ENCODE measurements around the gene RSRC2. TPM values are rescaled to one million over a fixed set of nuclear protein-coding genes. Genes with fewer than 3 reads are reported as not detected.
"Not testable (repeated sequence)": the region's sequence is repeated elsewhere in the genome, so short reads cannot be mapped to it uniquely, and the experiment has no call there.

RSRC2 gene
- polyA plus RNA-seq, 1 donor from 2014 or later: 194 TPM

DNA sequence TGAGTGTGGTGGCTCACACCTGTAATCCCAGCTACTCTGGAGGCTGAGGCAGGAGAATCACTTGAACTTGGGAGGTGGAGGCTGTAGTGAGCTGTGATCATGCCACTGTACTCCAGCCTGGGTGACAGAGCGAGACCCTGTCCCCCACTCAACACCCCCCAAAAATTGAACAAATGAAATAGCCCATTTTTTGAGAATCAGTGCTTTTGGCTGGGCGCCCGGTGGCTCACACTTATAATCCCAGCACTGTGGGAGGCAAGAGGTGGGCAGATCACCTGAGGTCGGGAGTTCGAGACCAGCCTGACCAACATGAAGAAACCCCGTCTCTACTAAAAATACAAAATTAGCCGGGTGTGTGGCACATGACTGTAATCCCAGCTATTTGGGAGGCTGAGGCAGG lies 56.2 kb downstream of the RSRC2 start:
- H3K9me2 ChIP-seq (ENCODE audit: insufficient read depth, low read length); H3K36me3 ChIP-seq (ENCODE audit: insufficient read depth, low read length); H3K27me3 ChIP-seq (ENCODE audit: insufficient read depth, low read depth, low read length); H3K9me3 ChIP-seq (ENCODE audit: low read length); H4K20me1 ChIP-seq (ENCODE audit: insufficient read depth); H3K4me3 ChIP-seq (ENCODE audit: low read length); H3K9ac ChIP-seq (ENCODE audit: low read length); H3K4me2 ChIP-seq (ENCODE audit: low read length); H3K79me2 ChIP-seq (replicated peaks; ENCODE audit: insufficient read depth, low read length); H2AFZ ChIP-seq (ENCODE audit: low read depth, low read length); H3F3A ChIP-seq (ENCODE audit: insufficient read depth, low read length, poor library complexity, severe bottlenecking); H3K27ac ChIP-seq (ENCODE audit: low read length): not testable (repeated sequence)

DNA sequence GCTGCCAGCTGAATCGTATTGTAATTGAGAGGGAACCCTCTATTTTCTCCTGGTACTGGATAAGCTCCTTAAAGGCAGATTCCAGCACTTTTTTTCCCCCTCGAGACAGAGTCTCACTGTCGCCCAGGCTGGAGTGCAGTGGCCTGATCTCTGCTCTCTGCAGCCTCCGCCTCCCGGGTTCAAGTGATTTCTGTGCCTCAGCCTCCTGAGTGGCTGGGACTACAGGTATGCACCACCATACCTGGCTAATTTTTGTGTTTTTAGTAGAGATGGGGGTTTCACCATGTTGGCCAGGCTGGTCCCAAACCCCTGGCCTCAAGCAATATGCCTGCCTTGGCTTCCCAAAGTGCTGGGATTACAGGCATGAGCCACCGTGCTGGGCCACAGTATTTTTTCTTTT lies 56.9 kb downstream of the RSRC2 start:
- H3K4me3 ChIP-seq (ENCODE audit: low read length); H3K27me3 ChIP-seq (ENCODE audit: insufficient read depth, low read depth, low read length); H3K79me2 ChIP-seq (replicated peaks; ENCODE audit: insufficient read depth, low read length); H3K4me2 ChIP-seq (ENCODE audit: low read length); H3K27ac ChIP-seq (ENCODE audit: low read length); H3K9ac ChIP-seq (ENCODE audit: low read length); H3K36me3 ChIP-seq (ENCODE audit: insufficient read depth, low read length); H4K20me1 ChIP-seq (ENCODE audit: insufficient read depth); H2AFZ ChIP-seq (ENCODE audit: low read depth, low read length); H3F3A ChIP-seq (ENCODE audit: insufficient read depth, low read length, poor library complexity, severe bottlenecking); H3K9me2 ChIP-seq (ENCODE audit: insufficient read depth, low read length); H3K9me3 ChIP-seq (ENCODE audit: low read length): not testable (repeated sequence)

DNA sequence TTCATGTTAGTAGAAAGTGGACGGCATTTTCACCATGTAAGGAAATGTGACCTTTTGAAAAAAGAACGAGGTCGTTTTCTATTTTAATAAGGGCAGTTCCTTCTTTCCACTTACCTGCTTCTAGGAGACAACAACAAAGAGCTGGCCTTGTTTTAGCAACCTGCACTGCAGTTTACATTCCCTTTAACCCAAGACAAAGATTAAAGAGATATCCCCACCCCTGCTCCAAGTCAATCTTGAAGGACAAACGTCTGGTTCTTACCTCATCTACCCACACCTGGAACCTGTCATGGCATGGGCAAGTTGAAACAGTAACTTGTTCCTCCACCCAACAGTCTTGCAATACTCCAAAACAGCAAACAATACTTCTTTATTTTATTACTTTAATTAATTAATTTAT lies 58.8 kb downstream of the RSRC2 start:
- H3K27ac ChIP-seq (ENCODE audit: low read length): no peak overlapping the region
- no peaks in the 10 kb centered on the region for H3K9me2 ChIP-seq (ENCODE audit: insufficient read depth, low read length)
- H3K4me3 ChIP-seq (ENCODE audit: low read length): no peak overlapping the region
- H3K79me2 ChIP-seq (replicated peaks; ENCODE audit: insufficient read depth, low read length): no peaks in the 10 kb centered on the region
- no peak overlapping the region for H2AFZ ChIP-seq (ENCODE audit: low read depth, low read length)
- H3F3A ChIP-seq (ENCODE audit: insufficient read depth, low read length, poor library complexity, severe bottlenecking): no peaks in the 10 kb centered on the region
- no peak overlapping the region for H3K9ac ChIP-seq (ENCODE audit: low read length)
- no peaks in the 10 kb centered on the region for H4K20me1 ChIP-seq (ENCODE audit: insufficient read depth)
- no peaks in the 10 kb centered on the region for H3K27me3 ChIP-seq (ENCODE audit: insufficient read depth, low read depth, low read length)
- no peaks in the 10 kb centered on the region for H3K9me3 ChIP-seq (ENCODE audit: low read length)
- no peak overlapping the region for H3K4me2 ChIP-seq (ENCODE audit: low read length)
- no peaks in the 10 kb centered on the region for H3K36me3 ChIP-seq (ENCODE audit: insufficient read depth, low read length)
- TF ChIP-seq POLR2AphosphoS5 (IDR thresholded peaks at IDR 0.05) (no peak), MXI1 (conservative IDR thresholded peaks at IDR 0.05; ENCODE audit: poor library complexity, severe bottlenecking) (no peak), EZH2 (IDR thresholded peaks at IDR 0.05; ENCODE audit: borderline replicate concordance, insufficient read depth, low read length, poor library complexity, severe bottlenecking) (no peak), EP300 (conservative IDR thresholded peaks at IDR 0.05; ENCODE audit: poor library complexity, severe bottlenecking) (no peak), SMC3 (conservative IDR thresholded peaks at IDR 0.05; ENCODE audit: poor library complexity) (no peak), CTCF (IDR thresholded peaks at IDR 0.05; ENCODE audit: poor library complexity, severe bottlenecking) (no peak), RAD21 (conservative IDR thresholded peaks at IDR 0.05) (no peak), TAF1 (IDR thresholded peaks at IDR 0.05; ENCODE audit: low read depth) (no peak)
- TF ChIP-seq, protein P1, sequence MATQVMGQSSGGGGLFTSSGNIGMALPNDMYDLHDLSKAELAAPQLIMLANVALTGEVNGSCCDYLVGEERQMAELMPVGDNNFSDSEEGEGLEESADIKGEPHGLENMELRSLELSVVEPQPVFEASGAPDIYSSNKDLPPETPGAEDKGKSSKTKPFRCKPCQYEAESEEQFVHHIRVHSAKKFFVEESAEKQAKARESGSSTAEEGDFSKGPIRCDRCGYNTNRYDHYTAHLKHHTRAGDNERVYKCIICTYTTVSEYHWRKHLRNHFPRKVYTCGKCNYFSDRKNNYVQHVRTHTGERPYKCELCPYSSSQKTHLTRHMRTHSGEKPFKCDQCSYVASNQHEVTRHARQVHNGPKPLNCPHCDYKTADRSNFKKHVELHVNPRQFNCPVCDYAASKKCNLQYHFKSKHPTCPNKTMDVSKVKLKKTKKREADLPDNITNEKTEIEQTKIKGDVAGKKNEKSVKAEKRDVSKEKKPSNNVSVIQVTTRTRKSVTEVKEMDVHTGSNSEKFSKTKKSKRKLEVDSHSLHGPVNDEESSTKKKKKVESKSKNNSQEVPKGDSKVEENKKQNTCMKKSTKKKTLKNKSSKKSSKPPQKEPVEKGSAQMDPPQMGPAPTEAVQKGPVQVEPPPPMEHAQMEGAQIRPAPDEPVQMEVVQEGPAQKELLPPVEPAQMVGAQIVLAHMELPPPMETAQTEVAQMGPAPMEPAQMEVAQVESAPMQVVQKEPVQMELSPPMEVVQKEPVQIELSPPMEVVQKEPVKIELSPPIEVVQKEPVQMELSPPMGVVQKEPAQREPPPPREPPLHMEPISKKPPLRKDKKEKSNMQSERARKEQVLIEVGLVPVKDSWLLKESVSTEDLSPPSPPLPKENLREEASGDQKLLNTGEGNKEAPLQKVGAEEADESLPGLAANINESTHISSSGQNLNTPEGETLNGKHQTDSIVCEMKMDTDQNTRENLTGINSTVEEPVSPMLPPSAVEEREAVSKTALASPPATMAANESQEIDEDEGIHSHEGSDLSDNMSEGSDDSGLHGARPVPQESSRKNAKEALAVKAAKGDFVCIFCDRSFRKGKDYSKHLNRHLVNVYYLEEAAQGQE (IDR thresholded peaks at IDR 0.05; ENCODE audit: borderline replicate concordance): no peak

DNA sequence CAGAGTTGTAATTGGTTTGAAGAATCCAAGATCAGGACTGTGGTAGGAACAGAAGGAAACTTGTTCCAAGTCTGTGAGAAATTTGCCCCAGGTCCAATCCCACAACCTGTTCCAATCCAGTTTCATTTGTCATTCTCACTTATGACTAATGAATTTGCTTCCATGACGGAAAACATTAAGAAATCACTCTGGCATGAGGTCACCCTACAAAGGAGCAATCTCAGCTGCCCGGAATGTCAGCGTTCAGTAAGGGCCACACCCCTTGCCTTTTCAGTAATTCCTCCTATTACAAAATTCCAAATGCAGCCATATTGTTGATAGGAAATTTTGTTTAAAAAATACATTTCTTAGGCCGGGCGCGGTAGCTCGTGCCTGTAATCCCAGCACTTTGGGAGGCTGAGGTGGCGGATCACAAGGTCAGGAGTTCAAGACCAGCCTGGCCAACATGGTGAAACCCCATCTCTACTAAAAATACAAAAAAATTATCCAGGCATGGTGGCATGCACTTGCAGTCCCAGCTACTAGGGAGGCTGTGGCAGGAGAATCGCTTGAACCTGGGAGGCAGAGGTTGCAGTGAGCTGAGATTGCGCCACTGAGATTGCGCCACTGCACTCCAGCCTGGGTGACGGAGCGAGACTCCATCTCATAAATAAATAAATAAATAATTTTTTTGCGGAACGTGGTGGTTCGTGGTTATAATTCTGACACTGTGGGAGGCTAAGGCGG lies 62.3 kb downstream of the RSRC2 start:
- not testable (repeated sequence) for H3F3A ChIP-seq (ENCODE audit: insufficient read depth, low read length, poor library complexity, severe bottlenecking); H3K79me2 ChIP-seq (replicated peaks; ENCODE audit: insufficient read depth, low read length); H3K36me3 ChIP-seq (ENCODE audit: insufficient read depth, low read length); H3K9me3 ChIP-seq (ENCODE audit: low read length); H3K4me3 ChIP-seq (ENCODE audit: low read length); H2AFZ ChIP-seq (ENCODE audit: low read depth, low read length); H3K4me2 ChIP-seq (ENCODE audit: low read length); H3K27ac ChIP-seq (ENCODE audit: low read length); H3K9me2 ChIP-seq (ENCODE audit: insufficient read depth, low read length); H4K20me1 ChIP-seq (ENCODE audit: insufficient read depth); H3K27me3 ChIP-seq (ENCODE audit: insufficient read depth, low read depth, low read length); H3K9ac ChIP-seq (ENCODE audit: low read length)
